Thyroid gland (tissue), 4 donors: ENCODE data around the gene LRRFIP1.

ENCODE experiments used
- POLR2A ChIP-seq, 2 donors: fragments of 450-650 bp; IDR thresholded peaks; one replicate each; pipeline ENCODE4 v1.6.1; 2017; ENCODE audit warnings: antibody characterized with exemption in 2 of 2, mild to moderate bottlenecking in 2 of 2, moderate library complexity in 1 of 2
- TF ChIP-seq, protein P1 (sequence below), 6 experiments: fragments of 200-600 bp in 3 of 6; fragments of 450-650 bp in 3 of 6; sonication (generic) in 3 of 6; IDR thresholded peaks; one replicate each; pipeline ENCODE4 v1.5.1; 2016 to 2019; ENCODE audit warnings: antibody characterized with exemption in 6 of 6, mild to moderate bottlenecking in 2 of 6, inconsistent platforms in 1 of 6, moderate library complexity in 1 of 6

DNA sequence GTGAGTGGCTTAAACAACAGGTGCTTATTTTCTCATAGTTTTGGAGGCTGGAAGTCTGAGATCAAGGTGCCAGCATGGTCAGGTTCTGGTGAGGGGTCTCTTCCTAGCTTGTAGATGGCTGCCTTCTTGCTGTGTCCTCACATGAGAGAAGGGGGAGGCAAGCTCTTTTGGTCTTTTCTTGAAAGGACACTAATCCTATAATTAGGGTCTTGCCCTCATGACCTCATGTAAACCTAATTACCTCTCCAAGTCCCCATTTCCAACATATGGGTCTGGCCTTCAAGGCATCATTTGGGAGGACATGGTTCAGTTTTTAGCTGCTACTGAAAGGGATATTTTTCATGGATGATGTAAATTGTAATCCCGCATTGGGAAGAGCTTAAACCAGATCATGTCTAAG is 189.1 kb downstream of the LRRFIP1 start:
- TF ChIP-seq, protein P1, sequence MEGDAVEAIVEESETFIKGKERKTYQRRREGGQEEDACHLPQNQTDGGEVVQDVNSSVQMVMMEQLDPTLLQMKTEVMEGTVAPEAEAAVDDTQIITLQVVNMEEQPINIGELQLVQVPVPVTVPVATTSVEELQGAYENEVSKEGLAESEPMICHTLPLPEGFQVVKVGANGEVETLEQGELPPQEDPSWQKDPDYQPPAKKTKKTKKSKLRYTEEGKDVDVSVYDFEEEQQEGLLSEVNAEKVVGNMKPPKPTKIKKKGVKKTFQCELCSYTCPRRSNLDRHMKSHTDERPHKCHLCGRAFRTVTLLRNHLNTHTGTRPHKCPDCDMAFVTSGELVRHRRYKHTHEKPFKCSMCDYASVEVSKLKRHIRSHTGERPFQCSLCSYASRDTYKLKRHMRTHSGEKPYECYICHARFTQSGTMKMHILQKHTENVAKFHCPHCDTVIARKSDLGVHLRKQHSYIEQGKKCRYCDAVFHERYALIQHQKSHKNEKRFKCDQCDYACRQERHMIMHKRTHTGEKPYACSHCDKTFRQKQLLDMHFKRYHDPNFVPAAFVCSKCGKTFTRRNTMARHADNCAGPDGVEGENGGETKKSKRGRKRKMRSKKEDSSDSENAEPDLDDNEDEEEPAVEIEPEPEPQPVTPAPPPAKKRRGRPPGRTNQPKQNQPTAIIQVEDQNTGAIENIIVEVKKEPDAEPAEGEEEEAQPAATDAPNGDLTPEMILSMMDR (IDR thresholded peaks at IDR 0.05), result no peak
- TF ChIP-seq POLR2A (IDR thresholded peaks at IDR 0.05), result no peak
